Heart left ventricle (tissue), 16 donors: ENCODE measurements around the gene GATAD2A. TPM values are rescaled to one million over a fixed set of nuclear protein-coding genes. Genes with fewer than 3 reads are reported as not detected.

Source experiments
- ATAC-seq, 4 donors: fragments of 200-7000 bp; cut with Tn5 transposase; one replicate each; pipeline ENCODE4 v1.9.1; 2020 to 2022; ENCODE audit warnings: moderate library complexity in 4 of 4, mild to moderate bottlenecking in 3 of 4, moderate number of reproducible peaks in 1 of 4
- DNase-seq, 5 donors: peaks; one replicate each; pipeline ENCODE4 v3.0.0-alpha.2; 2020
- H3K27ac ChIP-seq, 12 donors: fragments of 200-600 bp; sonication (generic) in 4 of 12; one replicate each; pipeline versions ENCODE4 v1.5.0 to v1.8.0; 2016 to 2022; ENCODE audit warnings: mild to moderate bottlenecking in 2 of 12
- H3K27me3 ChIP-seq, 9 donors: fragments of 200-600 bp; sonication (generic) in 2 of 9; one replicate each; pipeline versions ENCODE4 v1.5.1 to v1.8.0; 2016 to 2022; ENCODE audit warnings: mild to moderate bottlenecking in 3 of 9
- H3K36me3 ChIP-seq, 9 donors: fragments of 200-600 bp; sonication (generic) in 2 of 9; one replicate each; pipeline versions ENCODE4 v1.5.0 to v1.8.0; 2018 to 2022; ENCODE audit warnings: mild to moderate bottlenecking in 2 of 9
- H3K4me1 ChIP-seq, 12 donors: fragments of 200-600 bp; sonication (generic) in 4 of 12; one replicate each; pipeline versions ENCODE4 v1.5.0 to v1.8.0; 2016 to 2022; ENCODE audit warnings: mild to moderate bottlenecking in 3 of 12
- H3K4me3 ChIP-seq, 12 donors: fragments of 200-600 bp; sonication (generic) in 4 of 12; one replicate each; pipeline versions ENCODE4 v1.5.0 to v1.8.0; 2017 to 2022; ENCODE audit warnings: mild to moderate bottlenecking in 9 of 12, moderate library complexity in 4 of 12
- H3K9me3 ChIP-seq, 12 donors: fragments of 200-600 bp; sonication (generic) in 4 of 12; one replicate each; pipeline versions ENCODE4 v1.5.0 to v1.8.0; 2016 to 2022; ENCODE audit warnings: mild to moderate bottlenecking in 1 of 12
- POLR2A ChIP-seq, 2 donors: fragments of 450-650 bp; IDR thresholded peaks; one replicate each; pipeline ENCODE4 v1.6.1; 2017; ENCODE audit warnings: antibody characterized with exemption in 2 of 2, mild to moderate bottlenecking in 2 of 2, moderate library complexity in 2 of 2
- WGBS, 4 donors: extraction: QIAGEN DNeasy Blood & Tissue Kit in 2 of 4; methylation state at CpG; one replicate each; pipeline versions ENCODE4 v1.1.5 to v1.1.7; 2013 to 2018; 5-methylcytosine and 5-hydroxymethylcytosine counted together
- intact Hi-C, 10 donors: fragments of 100-400 bp; cut with DNase I; formaldehyde crosslinking; loops; one replicate each; pipeline versions ENCODE4 v1.11.1 to v1.14.2; 2022
- polyA plus RNA-seq, 2 donors: library from polyadenylated mRNA; stranded (reverse); fragments of 200-250 nt; gene quantifications; one replicate each; pipeline ENCODE4 v1.2.3, GENCODE V29; 2013
- total RNA-seq, 9 donors: library from RNA; depleted of rRNA in 2 of 9; stranded (reverse); fragments of >200 nt in 2 of 9; fragmentation: NEBNext Ultra II Directional in 3 of 9; extraction: Animal tissue kit (Norgen Biotek cat#: 25700) in 3 of 9; gene quantifications; one replicate each; pipeline versions ENCODE4 v1.1.0 to v1.2.4, GENCODE V29; 2016 to 2023
- TF ChIP-seq, protein P1 (sequence below), 12 donors: fragments of 200-600 bp; sonication (generic) in 4 of 12; IDR thresholded peaks; one replicate each; pipeline versions ENCODE4 v1.5.0 to v1.8.0; 2018 to 2022; ENCODE audit warnings: antibody characterized with exemption in 12 of 12, mild to moderate bottlenecking in 5 of 12
- donor health status: ischemic (EF 13 %, LVEDD 7.1; RV severe dilation, severe dysfunction).
- donor health status: healthy with polysubstance abuse.
- donor health status: DM: no; HTN: yes; CAD: no.
- donor health status: DM: no; HTN: no; CAD: no.
- donor health status: ischemic (EF 25% LVEDD 6.9; RV normal size, moderate dysfunction).
- donor health status: ischemic (EF 25% LVEDD 5.7; RV mildly dilated, moderate dysfunction).
- donor health status: healthy.
- donor health status: DM: yes; HTN: yes; CAD: no.
- donor health status: ischemic (EF 35%, LVEDD 5.7; RV mildly dilated, moderate dysfunction).
- donor health status: nonischemic (EF 11% LVEDD 7.7; RV severe dilation, severe dysfunction).
- donor health status: DM: yes; HTN: yes; CAD: no.
- donor health status: PGD.
- donor health status: ischemic (EF 29% LVEDD 5.4; RV normal size, mild dysfunction).
- donor health status: nonischemic (EF 23%, LVEDD 6.1; RV moderate dilation, normal function).

GATAD2A gene
- total and polyA plus RNA-seq, 11 donors, result 7.5 to 49.5 (median 30.5) TPM

DNA sequence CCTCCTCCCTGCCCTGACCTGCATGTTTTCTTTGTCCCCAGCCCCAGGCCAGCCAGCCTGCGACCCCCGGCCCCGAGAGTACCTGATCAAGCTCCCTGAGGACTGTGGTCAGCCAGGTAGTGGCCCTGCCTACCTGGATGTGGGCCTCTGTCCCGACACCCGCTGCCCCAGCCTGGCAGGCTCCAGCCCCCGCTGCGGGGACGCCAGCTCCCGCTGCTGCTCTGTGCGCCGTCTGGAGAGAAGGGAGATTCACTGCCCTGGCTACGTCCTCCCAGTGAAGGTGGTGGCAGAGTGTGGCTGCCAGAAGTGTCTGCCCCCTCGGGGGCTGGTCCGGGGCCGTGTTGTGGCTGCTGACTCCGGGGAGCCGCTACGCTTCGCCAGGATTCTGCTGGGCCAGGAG lies 138.2 kb downstream of the GATAD2A start:
- no peak for TF ChIP-seq POLR2A (IDR thresholded peaks at IDR 0.05)
- TF ChIP-seq, protein P1, sequence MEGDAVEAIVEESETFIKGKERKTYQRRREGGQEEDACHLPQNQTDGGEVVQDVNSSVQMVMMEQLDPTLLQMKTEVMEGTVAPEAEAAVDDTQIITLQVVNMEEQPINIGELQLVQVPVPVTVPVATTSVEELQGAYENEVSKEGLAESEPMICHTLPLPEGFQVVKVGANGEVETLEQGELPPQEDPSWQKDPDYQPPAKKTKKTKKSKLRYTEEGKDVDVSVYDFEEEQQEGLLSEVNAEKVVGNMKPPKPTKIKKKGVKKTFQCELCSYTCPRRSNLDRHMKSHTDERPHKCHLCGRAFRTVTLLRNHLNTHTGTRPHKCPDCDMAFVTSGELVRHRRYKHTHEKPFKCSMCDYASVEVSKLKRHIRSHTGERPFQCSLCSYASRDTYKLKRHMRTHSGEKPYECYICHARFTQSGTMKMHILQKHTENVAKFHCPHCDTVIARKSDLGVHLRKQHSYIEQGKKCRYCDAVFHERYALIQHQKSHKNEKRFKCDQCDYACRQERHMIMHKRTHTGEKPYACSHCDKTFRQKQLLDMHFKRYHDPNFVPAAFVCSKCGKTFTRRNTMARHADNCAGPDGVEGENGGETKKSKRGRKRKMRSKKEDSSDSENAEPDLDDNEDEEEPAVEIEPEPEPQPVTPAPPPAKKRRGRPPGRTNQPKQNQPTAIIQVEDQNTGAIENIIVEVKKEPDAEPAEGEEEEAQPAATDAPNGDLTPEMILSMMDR (IDR thresholded peaks at IDR 0.05), result no peak
- Histone ChIP-seq H3K36me3 (no peaks in the 10 kb centered on the region), H3K4me1 (peaks cover 0 to 45% (median 13%) of the 10 kb centered on the region in 12 donors), H3K9me3 (no peaks in the 10 kb centered on the region), H3K27me3 (peaks cover 22 to 74% (median 24%) of the 10 kb centered on the region in 9 donors), H3K27ac (no peak overlapping the region), H3K4me3 (no peak overlapping the region)
- no peak for ATAC-seq
- intact Hi-C loops, result no loop called here
- DNase-seq, result no peak
- WGBS, 4 donors, result 89 to 93% (median 92%) methylated on average over 11 to 19 of the region's 19 CpGs

DNA sequence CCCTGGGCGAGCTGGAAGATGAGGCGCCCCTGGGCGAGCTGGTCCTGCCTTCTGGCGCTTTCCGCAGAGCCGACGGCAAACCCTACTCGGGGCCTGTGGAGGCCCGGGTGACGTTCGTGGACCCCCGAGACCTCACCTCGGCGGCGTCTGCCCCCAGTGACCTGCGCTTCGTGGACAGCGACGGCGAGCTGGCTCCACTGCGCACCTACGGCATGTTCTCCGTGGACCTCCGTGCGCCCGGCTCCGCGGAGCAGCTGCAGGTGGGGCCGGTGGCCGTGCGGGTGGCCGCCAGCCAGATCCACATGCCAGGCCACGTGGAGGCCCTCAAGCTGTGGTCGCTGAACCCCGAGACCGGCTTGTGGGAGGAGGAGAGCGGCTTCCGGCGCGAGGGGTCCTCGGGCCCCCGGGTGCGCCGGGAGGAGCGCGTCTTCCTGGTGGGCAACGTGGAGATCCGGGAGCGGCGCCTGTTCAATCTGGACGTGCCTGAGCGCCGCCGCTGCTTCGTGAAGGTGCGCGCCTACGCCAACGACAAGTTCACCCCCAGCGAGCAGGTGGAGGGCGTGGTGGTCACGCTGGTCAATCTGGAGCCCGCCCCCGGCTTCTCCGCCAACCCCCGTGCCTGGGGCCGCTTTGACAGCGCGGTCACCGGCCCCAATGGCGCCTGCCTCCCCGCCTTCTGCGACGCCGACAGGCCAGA lies 138.9 kb downstream of the GATAD2A start:
- Histone ChIP-seq H3K36me3 (no peaks in the 10 kb centered on the region), H3K27me3 (peaks cover 18 to 66% (median 23%) of the 10 kb centered on the region in 9 donors), H3K4me3 (no peak overlapping the region), H3K4me1 (peaks cover 0 to 42% (median 12%) of the 10 kb centered on the region in 12 donors), H3K27ac (no peak overlapping the region), H3K9me3 (no peaks in the 10 kb centered on the region)
- 88 to 95% (median 93%) methylated on average over 25 to 75 of the region's 75 CpGs for WGBS, 4 donors
- DNase-seq (no peak), ATAC-seq (no peak)
- TF ChIP-seq POLR2A (IDR thresholded peaks at IDR 0.05), result no peak
- TF ChIP-seq, protein P1 (IDR thresholded peaks at IDR 0.05), result no peak
- intact Hi-C loops, result no loop called here

DNA sequence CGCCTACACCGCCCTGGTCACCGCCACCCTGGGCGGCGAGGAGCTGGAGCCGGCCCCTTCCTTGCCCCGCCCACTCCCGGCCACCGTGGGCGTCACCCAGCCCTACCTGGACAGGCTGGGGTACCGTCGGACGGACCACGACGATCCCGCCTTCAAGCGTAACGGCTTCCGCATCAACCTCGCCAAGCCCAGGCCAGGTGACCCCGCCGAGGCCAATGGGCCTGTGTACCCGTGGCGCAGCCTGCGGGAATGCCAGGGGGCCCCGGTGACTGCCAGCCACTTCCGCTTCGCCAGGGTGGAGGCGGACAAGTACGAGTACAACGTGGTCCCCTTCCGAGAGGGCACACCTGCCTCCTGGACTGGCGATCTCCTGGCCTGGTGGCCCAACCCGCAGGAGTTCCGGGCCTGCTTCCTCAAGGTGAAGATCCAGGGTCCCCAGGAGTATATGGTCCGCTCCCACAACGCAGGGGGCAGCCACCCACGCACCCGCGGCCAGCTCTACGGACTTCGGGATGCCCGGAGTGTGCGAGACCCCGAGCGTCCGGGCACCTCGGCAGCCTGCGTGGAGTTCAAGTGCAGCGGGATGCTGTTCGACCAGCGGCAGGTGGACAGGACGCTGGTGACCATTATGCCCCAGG lies 139.6 kb downstream of the GATAD2A start:
- Histone ChIP-seq H3K4me1 (peaks cover 0 to 44% (median 11%) of the 10 kb centered on the region in 12 donors), H3K27me3 (peaks cover 12 to 63% (median 23%) of the 10 kb centered on the region in 9 donors), H3K9me3 (no peaks in the 10 kb centered on the region), H3K36me3 (no peaks in the 10 kb centered on the region), H3K4me3 (no peak overlapping the region), H3K27ac (no peak overlapping the region)
- WGBS, 4 donors, result 88 to 95% (median 94%) methylated on average over 39 to 53 of the region's 53 CpGs
- TF ChIP-seq POLR2A (IDR thresholded peaks at IDR 0.05), result no peak
- TF ChIP-seq, protein P1 (IDR thresholded peaks at IDR 0.05), result no peak
- ATAC-seq (no peak), DNase-seq (no peak)
- intact Hi-C loops, result no loop called here

DNA sequence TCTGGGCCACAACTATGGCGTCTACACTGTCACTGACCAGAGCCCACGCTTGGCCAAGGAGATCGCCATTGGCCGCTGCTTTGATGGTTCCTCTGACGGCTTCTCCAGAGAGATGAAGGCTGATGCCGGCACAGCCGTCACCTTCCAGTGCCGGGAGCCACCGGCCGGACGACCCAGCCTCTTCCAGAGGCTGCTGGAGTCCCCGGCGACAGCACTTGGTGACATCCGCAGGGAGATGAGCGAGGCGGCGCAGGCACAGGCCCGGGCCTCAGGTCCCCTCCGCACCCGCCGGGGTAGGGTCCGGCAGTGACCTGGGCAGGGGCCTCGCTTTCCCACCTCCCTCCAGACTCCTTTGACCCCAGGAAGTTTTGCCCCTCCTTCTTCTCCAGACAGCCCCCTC lies 140.2 kb downstream of the GATAD2A start:
- no peak for DNase-seq
- Histone ChIP-seq H3K36me3 (no peaks in the 10 kb centered on the region), H3K4me3 (no peak overlapping the region), H3K27me3 (peaks cover 10 to 63% (median 19%) of the 10 kb centered on the region in 9 donors), H3K4me1 (peaks cover 0 to 42% (median 7%) of the 10 kb centered on the region in 12 donors), H3K27ac (no peak overlapping the region), H3K9me3 (no peaks in the 10 kb centered on the region)
- WGBS, 4 donors, result 94 to 97% (median 96%) methylated on average over 22 to 23 of the region's 23 CpGs
- no peak for TF ChIP-seq POLR2A (IDR thresholded peaks at IDR 0.05)
- no peak for ATAC-seq
- intact Hi-C loops, result no loop called here
